Thyroid gland (tissue), 4 donors: ENCODE results near the gene PRR20C. TPM values are rescaled to one million over a fixed set of nuclear protein-coding genes. Genes with fewer than 3 reads are reported as not detected.
"Not testable (repeated sequence)": the region's sequence is repeated elsewhere in the genome, so short reads cannot be mapped to it uniquely, and the experiment has no call there.

Experiments
- DNase-seq, 2 donors: peaks; one replicate each; pipeline ENCODE4 v3.0.0-alpha.2; 2019
- H3K27ac ChIP-seq, 3 donors: fragments of 200-600 bp; sonication (generic); 1 replicate in 2 of 3; 2 replicates in 1 of 3; pipeline ENCODE4 v1.5.1; 2016 to 2019; ENCODE audit warnings: mild to moderate bottlenecking in 1 of 3, moderate library complexity in 1 of 3
- H3K27me3 ChIP-seq: fragments of 200-600 bp; sonication (generic); one replicate; pipeline ENCODE4 v1.5.1; 2019
- H3K36me3 ChIP-seq, 2 donors: fragments of 200-600 bp; sonication (generic); one replicate each; pipeline ENCODE4 v1.5.1; 2016 to 2019
- H3K4me1 ChIP-seq, 2 donors: fragments of 200-600 bp; sonication (generic); one replicate each; pipeline ENCODE4 v1.5.1; 2017 to 2019
- H3K4me3 ChIP-seq, 3 donors: fragments of 200-600 bp; sonication (generic); replicated peaks in 1 of 3; 1 replicate in 2 of 3; 2 replicates in 1 of 3; pipeline ENCODE4 v1.5.1; 2016; ENCODE audit warnings: mild to moderate bottlenecking in 1 of 3
- H3K9me3 ChIP-seq: fragments of 200-600 bp; sonication (generic); one replicate; pipeline ENCODE4 v1.5.1; 2017
- POLR2A ChIP-seq, 2 donors: fragments of 450-650 bp; IDR thresholded peaks; one replicate each; pipeline ENCODE4 v1.6.1; 2017; ENCODE audit warnings: antibody characterized with exemption in 2 of 2, mild to moderate bottlenecking in 2 of 2, moderate library complexity in 1 of 2
- WGBS, 2 donors: methylation state at CpG; one replicate each; pipeline ENCODE4 v1.1.5; 2017; 5-methylcytosine and 5-hydroxymethylcytosine counted together
- intact Hi-C: fragments of 100-400 bp; cut with DNase I; formaldehyde crosslinking; loops from one replicate; pipeline ENCODE4 v1.15.1; 2023
- total RNA-seq, 4 donors: library from RNA; depleted of rRNA; stranded (reverse); fragments of >200 nt; gene quantifications; one replicate each; pipeline ENCODE4 v1.2.3, GENCODE V29; 2016
- TF ChIP-seq, protein P1 (sequence below), 6 experiments: fragments of 200-600 bp in 3 of 6; fragments of 450-650 bp in 3 of 6; sonication (generic) in 3 of 6; IDR thresholded peaks; one replicate each; pipeline ENCODE4 v1.5.1; 2016 to 2019; ENCODE audit warnings: antibody characterized with exemption in 6 of 6, mild to moderate bottlenecking in 2 of 6, inconsistent platforms in 1 of 6, moderate library complexity in 1 of 6

PRR20C gene
- total RNA-seq, 4 donors from 2014 or later = not detected

DNA sequence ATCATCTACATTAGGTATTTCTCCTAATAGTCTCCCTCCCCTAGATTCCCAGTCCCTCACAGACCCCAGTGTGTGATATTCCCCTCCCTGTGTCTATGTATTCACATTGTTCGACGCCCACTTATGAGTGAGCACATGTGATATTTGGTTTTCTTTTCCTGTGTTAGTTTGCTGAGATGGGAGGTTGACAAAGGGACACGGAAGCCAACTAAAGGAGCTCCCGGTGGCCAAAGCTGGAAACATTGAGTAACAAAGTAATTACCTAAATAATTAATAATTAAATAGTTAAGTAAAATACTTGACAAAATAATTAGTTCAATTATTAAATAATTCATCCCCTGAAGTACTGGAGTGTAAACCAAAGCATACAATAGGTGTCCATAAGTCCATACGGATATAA is 14.9 kb upstream of the PRR20C start:
- no peak overlapping the region for H3K27ac ChIP-seq
- H3K27me3 ChIP-seq = no peaks in the 10 kb centered on the region
- H3K4me1 ChIP-seq = no peaks in the 10 kb centered on the region
- WGBS, 2 donors = 89 to 94% methylated on average over 5 of the region's 5 CpGs
- intact Hi-C loops = no loop called here
- no peaks in the 10 kb centered on the region for H3K9me3 ChIP-seq
- no peak for TF ChIP-seq POLR2A (IDR thresholded peaks at IDR 0.05)
- TF ChIP-seq, protein P1, sequence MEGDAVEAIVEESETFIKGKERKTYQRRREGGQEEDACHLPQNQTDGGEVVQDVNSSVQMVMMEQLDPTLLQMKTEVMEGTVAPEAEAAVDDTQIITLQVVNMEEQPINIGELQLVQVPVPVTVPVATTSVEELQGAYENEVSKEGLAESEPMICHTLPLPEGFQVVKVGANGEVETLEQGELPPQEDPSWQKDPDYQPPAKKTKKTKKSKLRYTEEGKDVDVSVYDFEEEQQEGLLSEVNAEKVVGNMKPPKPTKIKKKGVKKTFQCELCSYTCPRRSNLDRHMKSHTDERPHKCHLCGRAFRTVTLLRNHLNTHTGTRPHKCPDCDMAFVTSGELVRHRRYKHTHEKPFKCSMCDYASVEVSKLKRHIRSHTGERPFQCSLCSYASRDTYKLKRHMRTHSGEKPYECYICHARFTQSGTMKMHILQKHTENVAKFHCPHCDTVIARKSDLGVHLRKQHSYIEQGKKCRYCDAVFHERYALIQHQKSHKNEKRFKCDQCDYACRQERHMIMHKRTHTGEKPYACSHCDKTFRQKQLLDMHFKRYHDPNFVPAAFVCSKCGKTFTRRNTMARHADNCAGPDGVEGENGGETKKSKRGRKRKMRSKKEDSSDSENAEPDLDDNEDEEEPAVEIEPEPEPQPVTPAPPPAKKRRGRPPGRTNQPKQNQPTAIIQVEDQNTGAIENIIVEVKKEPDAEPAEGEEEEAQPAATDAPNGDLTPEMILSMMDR (IDR thresholded peaks at IDR 0.05) = no peak
- H3K36me3 ChIP-seq = no peaks in the 10 kb centered on the region
- DNase-seq = no peak
- H3K4me3 ChIP-seq = no peak overlapping the region

DNA sequence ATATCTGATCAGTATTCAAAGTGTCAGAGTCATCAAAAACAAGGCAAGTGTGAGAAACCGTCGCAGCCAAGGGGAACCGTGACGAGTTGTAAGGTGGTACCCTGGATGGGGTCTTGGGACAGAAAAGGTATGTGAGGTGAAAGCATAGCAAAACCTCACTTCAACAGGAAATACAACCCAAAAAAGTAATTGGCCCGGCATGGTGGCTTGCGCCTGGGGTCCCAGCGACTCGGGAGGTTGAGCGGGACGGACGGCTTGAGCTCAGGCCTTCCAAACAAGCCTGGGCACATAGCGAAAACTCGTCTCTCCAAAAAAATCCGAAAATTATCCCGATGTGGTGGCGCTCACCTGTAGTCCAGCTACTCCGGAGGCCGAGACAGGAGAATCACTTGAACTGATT is 14.1 kb upstream of the PRR20C start:
- intact Hi-C loops, H3K36me3 ChIP-seq, H3K4me1 ChIP-seq, H3K27me3 ChIP-seq, H3K9me3 ChIP-seq, H3K27ac ChIP-seq, DNase-seq, H3K4me3 ChIP-seq: not testable (repeated sequence)
- 89% methylated on average over 6 of the region's 18 CpGs; no CpG with 5 or more reads in 1 of the 2 donors for WGBS, 2 donors

DNA sequence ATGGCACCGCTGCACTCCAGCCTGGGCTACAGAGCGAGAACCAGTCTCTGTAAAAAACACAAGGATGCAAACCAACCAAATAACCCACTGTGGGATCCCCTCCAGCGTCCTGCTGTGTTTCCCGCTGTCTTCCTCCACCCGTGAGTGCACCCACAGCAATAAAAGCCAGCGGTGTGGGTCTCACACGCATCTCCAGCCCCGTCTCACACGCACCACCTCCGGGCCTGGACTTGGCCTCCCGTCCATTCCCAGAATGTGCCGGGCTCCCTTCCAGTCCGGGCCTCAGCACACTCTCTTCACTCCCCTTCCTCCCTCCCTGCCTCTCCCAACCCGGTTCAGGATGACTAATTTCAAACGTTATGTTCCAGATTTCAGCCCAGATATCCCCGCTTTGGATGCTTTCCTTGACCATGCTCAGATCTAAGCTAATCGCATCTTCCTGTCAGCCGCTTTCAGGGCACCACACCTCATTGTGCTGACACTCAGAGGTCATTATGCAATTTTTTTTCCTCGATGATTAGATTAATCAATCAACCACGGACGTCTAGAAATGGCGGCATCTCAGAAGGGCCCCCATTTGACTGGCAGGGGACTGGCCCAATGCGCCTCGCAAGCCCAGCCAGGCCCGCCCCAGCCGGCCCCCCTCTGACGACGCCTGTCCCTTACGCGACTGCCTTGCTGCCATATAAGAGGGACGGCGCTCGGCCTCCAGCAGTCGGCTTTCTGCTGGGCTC is 13.5 kb upstream of the PRR20C start, which contains the start of gene PRR20A:
Gene PRR20A (plus strand): TSS at position 684 of the 734 bp plus-strand sequence. CDS start 387 bp downstream, outside the sequence.
- H3K27ac ChIP-seq, H3K4me1 ChIP-seq, H3K36me3 ChIP-seq, H3K9me3 ChIP-seq, intact Hi-C loops, H3K27me3 ChIP-seq, H3K4me3 ChIP-seq, DNase-seq: not testable (repeated sequence)
- 94 to 99% methylated on average over 11 to 12 of the region's 34 CpGs for WGBS, 2 donors

DNA sequence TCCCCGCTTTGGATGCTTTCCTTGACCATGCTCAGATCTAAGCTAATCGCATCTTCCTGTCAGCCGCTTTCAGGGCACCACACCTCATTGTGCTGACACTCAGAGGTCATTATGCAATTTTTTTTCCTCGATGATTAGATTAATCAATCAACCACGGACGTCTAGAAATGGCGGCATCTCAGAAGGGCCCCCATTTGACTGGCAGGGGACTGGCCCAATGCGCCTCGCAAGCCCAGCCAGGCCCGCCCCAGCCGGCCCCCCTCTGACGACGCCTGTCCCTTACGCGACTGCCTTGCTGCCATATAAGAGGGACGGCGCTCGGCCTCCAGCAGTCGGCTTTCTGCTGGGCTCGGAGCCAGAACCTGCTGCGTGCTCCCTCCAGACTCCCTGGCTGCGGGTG is 6.7 kb upstream of the PRR20C start, which contains the start of gene PRR20B:
Gene PRR20B (plus strand): TSS at position 301 of the 400 bp plus-strand sequence. CDS start 387 bp downstream, outside the sequence.
- H3K27ac ChIP-seq, H3K36me3 ChIP-seq, intact Hi-C loops, H3K4me3 ChIP-seq, H3K27me3 ChIP-seq, H3K4me1 ChIP-seq, DNase-seq, H3K9me3 ChIP-seq: not testable (repeated sequence)
- WGBS, 2 donors = no CpG with 5 or more reads among the region's 22 CpGs

DNA sequence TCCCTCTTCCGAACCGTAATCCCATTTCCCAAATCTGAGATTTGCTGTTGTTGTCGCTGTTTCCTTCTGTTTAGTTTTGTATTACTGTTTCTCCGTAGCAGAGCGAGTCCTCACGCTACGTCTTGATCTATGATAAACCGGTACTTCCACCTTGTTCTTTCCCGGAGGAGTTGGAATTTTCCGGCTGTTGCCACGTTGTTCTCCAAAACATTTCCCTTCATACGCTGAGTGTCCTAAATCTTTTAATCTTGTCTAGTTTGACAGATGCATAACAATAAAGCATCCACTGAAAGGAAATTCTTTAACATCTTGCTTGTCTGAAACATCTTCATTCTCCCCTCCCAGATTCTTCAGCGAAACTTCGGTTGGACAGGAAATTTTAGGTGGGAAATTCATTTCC is 5.8 kb upstream of the PRR20C start:
- H3K27me3 ChIP-seq, H3K4me3 ChIP-seq, H3K9me3 ChIP-seq, intact Hi-C loops, H3K27ac ChIP-seq, H3K36me3 ChIP-seq, H3K4me1 ChIP-seq, DNase-seq: not testable (repeated sequence)
- 94 to 96% methylated on average over 9 to 10 of the region's 14 CpGs for WGBS, 2 donors

DNA sequence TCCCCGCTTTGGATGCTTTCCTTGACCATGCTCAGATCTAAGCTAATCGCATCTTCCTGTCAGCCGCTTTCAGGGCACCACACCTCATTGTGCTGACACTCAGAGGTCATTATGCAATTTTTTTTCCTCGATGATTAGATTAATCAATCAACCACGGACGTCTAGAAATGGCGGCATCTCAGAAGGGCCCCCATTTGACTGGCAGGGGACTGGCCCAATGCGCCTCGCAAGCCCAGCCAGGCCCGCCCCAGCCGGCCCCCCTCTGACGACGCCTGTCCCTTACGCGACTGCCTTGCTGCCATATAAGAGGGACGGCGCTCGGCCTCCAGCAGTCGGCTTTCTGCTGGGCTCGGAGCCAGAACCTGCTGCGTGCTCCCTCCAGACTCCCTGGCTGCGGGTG is 6.5 kb downstream of the PRR20C start, which contains the start of gene PRR20D:
Gene PRR20D (plus strand): TSS at position 301 of the 400 bp plus-strand sequence. CDS start 387 bp downstream, outside the sequence.
- DNase-seq, intact Hi-C loops, H3K27ac ChIP-seq, H3K36me3 ChIP-seq, H3K4me3 ChIP-seq, H3K9me3 ChIP-seq, H3K4me1 ChIP-seq, H3K27me3 ChIP-seq: not testable (repeated sequence)
- WGBS, 2 donors = no CpG with 5 or more reads among the region's 22 CpGs

DNA sequence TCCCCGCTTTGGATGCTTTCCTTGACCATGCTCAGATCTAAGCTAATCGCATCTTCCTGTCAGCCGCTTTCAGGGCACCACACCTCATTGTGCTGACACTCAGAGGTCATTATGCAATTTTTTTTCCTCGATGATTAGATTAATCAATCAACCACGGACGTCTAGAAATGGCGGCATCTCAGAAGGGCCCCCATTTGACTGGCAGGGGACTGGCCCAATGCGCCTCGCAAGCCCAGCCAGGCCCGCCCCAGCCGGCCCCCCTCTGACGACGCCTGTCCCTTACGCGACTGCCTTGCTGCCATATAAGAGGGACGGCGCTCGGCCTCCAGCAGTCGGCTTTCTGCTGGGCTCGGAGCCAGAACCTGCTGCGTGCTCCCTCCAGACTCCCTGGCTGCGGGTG is 13.0 kb downstream of the PRR20C start, which contains the start of gene PRR20E:
Gene PRR20E (plus strand): TSS at position 301 of the 400 bp plus-strand sequence. CDS start 387 bp downstream, outside the sequence.
- H3K4me1 ChIP-seq, H3K9me3 ChIP-seq, H3K27me3 ChIP-seq, H3K27ac ChIP-seq, DNase-seq, H3K36me3 ChIP-seq, H3K4me3 ChIP-seq, intact Hi-C loops: not testable (repeated sequence)
- WGBS, 2 donors = no CpG with 5 or more reads among the region's 22 CpGs

DNA sequence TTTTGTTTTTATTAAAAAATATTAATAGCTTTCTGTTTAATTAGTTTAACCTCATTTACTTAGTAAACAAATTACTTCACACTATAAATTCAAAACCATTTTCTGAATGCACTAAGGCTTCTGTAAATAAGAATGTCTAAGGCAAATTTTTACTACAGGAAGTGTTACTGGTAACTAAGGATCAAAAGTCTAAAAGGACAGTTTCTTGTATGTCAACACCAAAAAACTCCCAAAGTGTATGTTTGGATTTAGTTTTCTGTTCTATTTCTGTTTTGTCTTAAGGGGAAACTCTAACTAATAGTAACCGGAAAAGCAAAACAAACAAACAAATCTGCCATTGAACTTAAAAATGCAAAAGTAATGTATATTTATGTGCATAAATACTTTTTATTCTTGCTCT is 37.8 kb downstream of the PRR20C start:
- Histone ChIP-seq H3K9me3 (no peaks in the 10 kb centered on the region), H3K27ac (no peak overlapping the region), H3K4me1 (no peaks in the 10 kb centered on the region), H3K4me3 (no peak overlapping the region), H3K36me3 (no peaks in the 10 kb centered on the region), H3K27me3 (no peaks in the 10 kb centered on the region)
- no peak for DNase-seq
- intact Hi-C loops = no loop called here
- WGBS, 2 donors = 78 to 84% methylated on average over 1 of the region's 1 CpG
- TF ChIP-seq, protein P1 (IDR thresholded peaks at IDR 0.05) = no peak
- no peak for TF ChIP-seq POLR2A (IDR thresholded peaks at IDR 0.05)
